D721Med (cell line): ENCODE results near the gene SP1.

Experiments used
- DNase-seq: peaks from one replicate; pipeline ENCODE4 v3.0.0; 2011; ENCODE audit warnings: low spot score; ENCODE audit not compliant: insufficient read length
- FAIRE-seq: peaks from 2 replicates; lab custom pipeline; 2011; peaks lifted over from hg19 to GRCh38; lab: Jason Lieb, UNC
- CTCF ChIP-seq: IDR thresholded peaks from 2 replicates; pipeline ENCODE4 v1.5.1; 2012; ENCODE audit warnings: mild to moderate bottlenecking, control low read depth; ENCODE audit not compliant: insufficient read depth; ENCODE audit errors: missing control alignments

The SP1 gene

GRCh38 chr12:53463802-53464560 is 84.0 kb downstream of the SP1 start:
- FAIRE-seq (no peak), DNase-seq (no peak)
- TF ChIP-seq CTCF: no peak

GRCh38 chr12:53464685-53465418 is 84.9 kb downstream of the SP1 start:
- TF ChIP-seq CTCF: no peak
- DNase-seq (no peak), FAIRE-seq (no peak)

GRCh38 chr12:53465679-53466078 is 85.7 kb downstream of the SP1 start:
- no peak for TF ChIP-seq CTCF
- DNase-seq (no peak), FAIRE-seq (no peak)
